ENCODE results near the gene KIRREL3.

KIRREL3 gene

DNA sequence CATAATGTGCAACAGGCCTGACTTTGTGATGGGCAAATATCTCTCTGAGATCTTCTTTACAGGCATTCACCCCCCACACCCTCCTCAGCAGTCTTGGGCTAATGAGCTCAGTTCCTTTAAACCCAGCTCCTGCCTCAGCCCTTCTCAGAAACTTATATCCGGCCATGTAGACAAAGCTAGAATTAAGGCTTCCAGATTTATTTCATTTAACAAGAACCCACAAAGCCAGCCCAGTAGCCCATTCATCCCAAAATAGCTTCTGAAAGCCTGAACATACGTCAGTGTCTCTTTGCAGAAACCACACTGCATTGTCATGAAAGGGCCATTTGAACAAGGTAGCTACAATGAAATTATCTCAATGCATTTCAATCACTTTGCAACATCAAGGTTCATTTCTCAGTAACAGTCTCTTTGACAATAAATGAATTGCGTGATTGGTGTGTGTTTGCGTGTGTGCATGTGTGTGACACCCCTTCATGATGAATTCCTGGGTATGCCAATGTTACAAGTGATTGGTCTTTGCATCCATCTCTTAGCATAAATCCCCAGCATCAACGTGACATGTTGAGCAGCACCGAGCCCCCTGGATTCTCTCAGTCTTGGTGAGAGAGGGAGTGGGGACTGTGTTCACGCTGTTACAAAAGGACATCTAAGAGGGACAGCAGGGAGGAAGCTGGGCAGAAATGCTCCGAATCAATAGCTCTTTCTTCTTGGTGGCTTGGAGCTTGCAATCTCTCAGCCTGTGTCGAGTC is 299.6 kb downstream of the KIRREL3 start:
- DNase-seq = no peak

GRCh38 chr11:126698576-126698975 is 302.0 kb downstream of the KIRREL3 start:
- DNase-seq = no peak

DNA sequence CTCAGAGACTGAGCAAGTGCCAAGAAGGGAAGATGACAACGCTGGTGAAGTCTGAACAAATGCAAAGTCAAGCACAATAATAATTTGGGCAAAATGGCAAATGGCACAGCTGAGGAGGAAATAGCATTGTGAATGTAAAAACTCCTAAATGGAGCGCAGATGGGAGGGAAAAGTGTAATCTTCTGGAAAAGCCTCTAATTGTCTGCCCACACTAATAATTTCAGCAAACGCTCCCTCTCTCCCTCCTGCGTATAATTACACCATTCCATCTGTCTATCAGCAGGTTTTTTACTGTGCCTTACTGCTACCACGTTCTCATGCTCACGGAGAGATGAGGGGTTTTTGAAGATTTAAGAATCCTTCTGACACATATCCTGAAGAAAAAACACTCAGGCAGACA is 302.6 kb downstream of the KIRREL3 start:
- no peak for DNase-seq

DNA sequence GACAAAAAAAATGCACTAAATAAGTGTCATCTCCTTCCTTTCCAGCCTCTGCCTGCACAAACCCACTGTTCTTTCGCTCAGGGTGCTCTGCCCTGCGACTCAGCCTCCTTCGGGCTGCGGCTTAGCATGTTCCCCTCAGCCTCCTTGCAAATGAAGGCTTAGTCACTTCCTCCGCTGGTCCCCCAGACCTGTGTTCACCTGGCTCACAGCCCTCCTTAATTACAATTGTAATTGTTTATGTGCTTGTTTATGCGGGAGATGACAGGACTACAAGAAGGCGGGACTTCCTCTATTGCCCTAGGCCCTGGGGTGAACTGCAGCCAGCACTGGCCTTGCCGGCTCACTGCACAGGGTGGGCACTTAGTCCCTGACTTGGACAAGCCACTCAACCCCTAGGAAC is 303.6 kb downstream of the KIRREL3 start:
- DNase-seq = no peak

DNA sequence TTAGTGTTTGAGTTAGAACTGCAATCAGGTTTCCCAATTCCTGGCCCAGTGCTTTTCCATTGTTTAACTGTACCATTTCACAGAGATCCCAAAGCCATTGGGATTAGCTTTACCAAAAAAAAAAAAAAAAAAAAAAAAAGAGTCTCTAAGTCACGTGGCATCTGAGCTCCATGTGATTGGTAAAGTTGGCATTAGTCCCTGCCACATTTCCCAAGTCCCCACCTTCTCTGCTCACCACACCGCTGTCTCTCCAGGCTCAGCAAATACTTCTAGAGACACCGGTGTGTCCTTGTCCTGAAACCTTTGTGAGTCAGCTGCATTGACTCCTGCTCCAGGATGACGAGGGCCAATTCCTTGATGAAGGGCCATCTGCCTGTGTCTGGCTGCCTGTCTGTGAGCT is 305.3 kb downstream of the KIRREL3 start:
- DNase-seq = no peak

DNA sequence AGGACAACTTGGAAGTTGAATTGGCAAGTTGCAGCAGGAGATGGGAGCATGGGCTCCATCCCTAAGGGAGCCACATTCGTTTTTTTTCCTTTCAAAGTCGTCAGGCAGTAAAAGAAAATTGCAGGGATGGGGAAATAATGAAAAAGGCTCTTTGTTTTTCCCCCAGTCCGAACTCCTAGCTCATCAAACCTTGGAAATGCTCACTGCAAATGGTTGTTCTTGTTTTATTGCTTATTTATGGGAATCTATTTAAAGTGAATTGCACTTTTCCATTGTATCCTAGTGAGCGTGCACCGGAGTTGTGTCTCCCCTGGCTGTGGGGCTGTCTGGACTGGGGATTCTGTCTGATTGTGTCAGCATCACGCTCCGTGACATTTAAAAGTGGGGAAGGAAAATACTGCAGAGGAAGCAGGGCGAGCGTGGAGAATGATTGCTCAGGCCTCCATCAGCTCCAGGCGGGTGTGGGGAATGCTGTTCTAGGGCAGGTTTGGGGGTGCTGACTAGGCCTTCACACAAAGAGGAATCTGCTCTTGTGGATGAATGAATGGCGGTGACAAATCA is 306.4 kb downstream of the KIRREL3 start:
- DNase-seq = no peak

DNA sequence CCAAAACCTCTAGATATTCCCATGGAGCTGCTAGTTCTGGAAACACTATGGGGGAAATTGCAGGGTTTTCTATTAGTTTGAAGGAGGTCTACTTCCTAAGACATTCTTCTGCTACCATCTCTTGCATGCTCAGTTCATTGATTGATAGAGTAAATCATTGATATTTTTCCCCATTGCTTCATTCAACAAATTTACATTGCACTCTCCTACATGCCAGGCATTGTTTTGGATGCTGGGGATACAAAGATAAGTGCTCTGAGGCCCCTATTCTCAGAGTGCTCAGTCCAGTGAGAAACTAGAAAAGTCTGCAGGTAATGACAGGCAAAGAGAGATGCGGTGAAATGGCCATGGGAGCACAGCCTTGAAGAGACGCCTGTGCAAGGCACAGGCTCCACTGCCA is 313.1 kb downstream of the KIRREL3 start:
- DNase-seq = no peak

GRCh38 chr11:126686938-126687337 is 313.6 kb downstream of the KIRREL3 start:
- DNase-seq = no peak

DNA sequence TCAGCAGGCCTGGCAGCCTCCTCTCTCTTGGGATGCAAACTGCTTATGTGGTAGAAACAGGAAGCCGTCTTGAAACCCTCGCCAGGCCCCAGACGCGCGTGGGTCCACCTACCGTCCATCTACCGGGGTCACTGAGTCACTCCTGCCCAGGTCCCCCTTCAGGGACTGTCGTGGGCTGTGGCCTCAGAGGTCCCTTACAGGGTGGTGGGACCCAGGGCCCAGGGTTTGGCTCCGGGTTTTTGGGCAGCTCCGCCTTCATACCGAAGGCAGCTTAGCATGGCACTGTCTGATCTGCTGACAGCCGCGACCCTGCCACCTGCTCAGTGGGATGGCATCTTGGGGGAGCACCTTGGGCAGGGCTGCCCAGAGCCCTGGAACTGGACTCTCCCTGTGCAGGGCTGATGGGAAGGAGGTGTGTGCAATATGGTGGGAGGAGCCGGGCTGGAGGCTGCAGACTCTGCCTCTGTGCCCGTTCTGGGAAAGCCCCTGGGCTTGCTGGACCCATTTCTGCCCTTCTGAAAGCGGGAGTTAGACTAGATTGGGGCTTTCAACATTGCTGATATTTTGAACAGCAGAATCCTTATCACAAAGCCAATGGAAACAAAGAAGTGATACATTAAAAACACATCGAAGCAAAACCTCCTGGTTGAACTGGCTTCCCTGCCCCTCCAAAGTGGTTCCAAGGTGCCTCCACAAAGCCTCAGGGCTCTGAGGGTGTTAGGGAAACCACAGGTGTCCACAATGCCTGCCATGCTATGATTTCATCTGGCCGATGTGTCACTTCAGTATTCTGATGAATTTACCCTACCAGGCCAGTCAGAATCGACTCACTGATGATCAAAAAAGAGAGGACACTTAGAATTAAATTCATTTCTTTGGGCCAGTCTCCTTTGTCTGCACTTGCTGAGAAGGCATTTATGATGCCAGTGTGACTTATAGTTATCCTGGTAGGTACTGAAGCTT is 316.5 kb downstream of the KIRREL3 start:
- DNase-seq = no peak

GRCh38 chr11:126682590-126682989 is 318.0 kb downstream of the KIRREL3 start:
- DNase-seq = no peak

DNA sequence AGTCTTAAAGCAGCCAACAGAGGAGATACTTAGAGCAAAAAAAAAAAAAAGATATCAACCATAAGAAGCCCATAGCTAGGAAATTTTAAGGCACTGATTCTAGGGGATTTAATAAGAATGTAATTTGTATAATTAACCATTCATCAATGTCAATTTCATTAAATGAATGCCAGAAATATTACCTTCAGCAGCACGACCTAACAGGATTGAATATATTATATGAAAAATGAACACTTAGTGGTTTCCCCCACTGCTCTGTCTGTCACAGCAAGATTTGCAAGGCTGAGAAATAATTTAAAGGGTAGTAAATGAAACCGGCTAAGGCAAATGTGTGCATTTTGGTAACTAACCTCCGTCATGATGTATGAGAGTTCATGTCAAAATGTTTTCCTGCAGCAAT is 319.9 kb downstream of the KIRREL3 start:
- DNase-seq = no peak

- DNase-seq = no peak
These were observed 320.4 kb downstream of the KIRREL3 start for GRCh38 chr11:126680131-126680530.

DNA sequence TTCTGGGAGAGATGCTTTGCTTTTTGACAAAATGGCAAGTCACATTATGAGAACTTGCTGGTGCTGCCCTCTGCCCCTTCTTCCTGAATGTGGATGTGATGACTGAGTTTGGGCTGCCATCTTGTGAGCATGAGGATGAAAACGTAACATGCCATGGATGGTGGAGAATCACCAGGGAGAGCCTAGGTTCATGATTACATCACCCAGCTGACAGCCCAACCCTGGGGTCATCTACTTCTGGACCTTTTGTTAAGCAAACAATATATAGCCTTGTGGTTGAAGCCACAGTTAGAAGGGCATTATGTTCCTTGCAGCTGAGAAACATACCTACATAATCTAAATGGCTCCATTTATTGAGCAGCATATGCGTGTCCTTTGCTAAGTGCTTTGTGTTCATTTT is 321.5 kb downstream of the KIRREL3 start:
- no peak for DNase-seq

- no peak for DNase-seq
These were observed 324.0 kb downstream of the KIRREL3 start for GRCh38 chr11:126676536-126676935.

DNA sequence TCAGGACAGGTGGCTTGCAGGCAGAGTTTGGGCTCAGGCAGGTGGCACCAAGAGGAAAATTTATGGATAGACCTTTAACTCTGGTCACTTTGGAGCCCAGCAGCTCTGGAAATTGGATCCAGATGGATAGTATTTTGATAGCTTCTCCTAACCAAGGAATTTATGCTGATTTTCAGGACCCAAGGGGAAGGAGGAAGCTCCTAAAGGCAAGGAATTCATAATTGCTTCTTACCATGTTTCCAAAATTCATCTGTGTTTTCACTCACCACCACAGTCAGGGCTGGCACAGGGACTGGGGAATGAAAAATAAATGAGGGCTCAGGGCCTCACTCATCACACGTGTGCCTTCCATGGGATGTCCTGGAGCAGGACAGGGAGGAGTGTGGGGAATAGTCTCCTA is 327.3 kb downstream of the KIRREL3 start:
- no peak for DNase-seq

GRCh38 chr11:126669416-126669815 is 331.2 kb downstream of the KIRREL3 start:
- DNase-seq = no peak

GRCh38 chr11:126664643-126665042 is 335.9 kb downstream of the KIRREL3 start:
- no peak for DNase-seq

GRCh38 chr11:126663749-126664592 is 336.6 kb downstream of the KIRREL3 start:
- no peak for DNase-seq

- DNase-seq = no peak
These were observed 338.4 kb downstream of the KIRREL3 start for GRCh38 chr11:126662035-126662790.

- no peak for DNase-seq
These were observed 339.7 kb downstream of the KIRREL3 start for GRCh38 chr11:126660761-126661425.

GRCh38 chr11:126660321-126660720 is 340.2 kb downstream of the KIRREL3 start:
- no peak for DNase-seq

Measured in T-helper 9 cell (primary cell).